ENCODE results near the gene P2RX6. TPM values are rescaled to one million over a fixed set of nuclear protein-coding genes. Genes with fewer than 3 reads are reported as not detected.
A peak's percentile ranks its signal among the peaks of the same experiment; 100 is the strongest.
"Not testable (repeated sequence)": the region's sequence is repeated elsewhere in the genome, so short reads cannot be mapped to it uniquely, and the experiment has no call there.

Gene P2RX6
- total RNA-seq, 1 donor from 2014 or later = 0.18 TPM

DNA sequence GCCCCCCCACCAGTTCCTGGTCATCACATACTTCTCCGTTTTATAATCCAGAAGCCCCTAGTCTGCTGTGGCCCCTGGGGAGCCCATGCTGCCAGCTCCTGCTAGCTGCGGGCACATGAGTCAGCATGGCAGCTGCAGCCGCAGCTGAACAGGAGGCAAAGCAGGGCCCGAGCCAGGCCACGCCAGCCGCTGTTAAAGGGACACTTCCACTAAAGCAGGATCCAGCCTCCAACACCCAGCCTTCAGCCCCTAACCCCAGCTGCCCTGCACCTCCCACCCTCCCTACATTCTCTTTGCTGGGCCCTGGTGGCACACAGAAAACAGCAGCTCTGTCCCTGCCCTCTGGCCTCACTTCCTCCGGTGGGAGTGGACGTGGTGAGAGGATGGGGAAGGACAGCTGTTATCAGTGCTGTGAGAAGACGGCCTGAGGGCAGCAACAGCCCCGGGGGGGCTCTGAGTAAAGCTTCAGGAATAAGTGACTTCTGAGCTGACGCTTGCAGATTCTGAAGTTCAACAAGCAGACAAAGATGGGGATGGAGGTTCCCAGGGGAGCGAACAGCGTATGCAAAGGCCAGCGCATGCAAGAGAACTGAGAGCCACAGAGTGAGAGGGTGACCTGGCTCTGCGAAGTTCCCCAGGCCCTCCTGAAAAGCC lies 30.1 kb downstream of the P2RX6 start:
- intact Hi-C loops (cut with micrococcal nuclease) = loop anchor here (1.0 kb wide), 1 partner anchor 31 kb away; no protein-coding TSS in a partner anchor
- Mint-ChIP-seq H3K4me3 (no peak overlapping the region), H3K27me3 (ENCODE audit: insufficient read depth) (peaks cover 22% of the 10 kb centered on the region), H3K9me3 (no peaks in the 10 kb centered on the region), H3K4me1 (ENCODE audit: low read depth) (peaks cover 17% of the 10 kb centered on the region), H3K27ac (peak overlapping the region; percentile 80), H3K36me3 (ENCODE audit: low read depth) (no peaks in the 10 kb centered on the region)
- no peak for DNase-seq (ENCODE audit: low spot score)

DNA sequence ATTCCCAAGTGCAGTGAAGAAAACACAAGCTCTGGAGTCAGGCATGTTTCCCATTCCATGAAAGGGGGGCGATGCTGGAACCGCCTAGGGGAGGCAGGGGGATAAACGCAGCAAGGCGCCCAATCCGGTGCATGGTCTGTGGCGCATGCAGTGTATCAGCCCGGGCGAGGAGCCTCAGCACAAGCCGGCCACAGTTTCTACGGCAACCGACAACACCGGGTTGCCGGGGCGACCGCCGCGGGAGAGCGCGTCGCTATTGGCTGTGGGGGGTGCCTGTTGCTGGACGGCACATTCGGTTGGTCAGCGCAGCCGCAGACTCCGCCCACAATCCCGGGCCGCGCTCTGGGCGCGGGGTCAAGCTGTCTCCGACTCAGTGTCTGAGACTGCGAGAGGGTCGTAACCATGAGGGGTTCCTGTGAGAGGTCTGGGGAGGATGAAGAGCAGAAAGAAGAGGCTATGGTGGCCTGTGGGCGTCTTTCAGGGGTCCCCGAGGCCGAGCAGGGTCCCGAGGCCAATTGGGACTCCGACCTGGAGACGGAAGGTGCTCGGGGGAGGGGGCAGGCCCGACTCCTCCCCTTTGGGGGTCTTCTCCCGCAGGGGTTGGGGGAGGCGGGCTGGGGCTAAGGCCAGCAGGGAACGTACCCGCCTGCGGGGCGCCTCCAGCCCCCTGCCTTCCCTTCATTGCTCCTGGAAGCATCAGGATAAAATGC lies 30.8 kb downstream of the P2RX6 start, which contains the start of gene LRRC74B:
Gene LRRC74B (plus strand): TSS at position 362 of the 710 bp plus-strand sequence. CDS start 41 bp downstream, at position 403.
- peak; percentile 66 for DNase-seq (ENCODE audit: low spot score)
- Mint-ChIP-seq H3K9me3 (no peaks in the 10 kb centered on the region), H3K4me1 (ENCODE audit: low read depth) (peaks cover 17% of the 10 kb centered on the region), H3K27ac (peak within 1 kb of the TSS; percentile 80), H3K36me3 (ENCODE audit: low read depth) (no peaks in the 10 kb centered on the region), H3K27me3 (ENCODE audit: insufficient read depth) (peaks cover 22% of the 10 kb centered on the region), H3K4me3 (peak within 1 kb of the TSS; percentile 42)
- intact Hi-C loops (cut with micrococcal nuclease) = loop anchor here (1.0 kb wide), 1 partner anchor 31 kb away; no protein-coding TSS in a partner anchor

DNA sequence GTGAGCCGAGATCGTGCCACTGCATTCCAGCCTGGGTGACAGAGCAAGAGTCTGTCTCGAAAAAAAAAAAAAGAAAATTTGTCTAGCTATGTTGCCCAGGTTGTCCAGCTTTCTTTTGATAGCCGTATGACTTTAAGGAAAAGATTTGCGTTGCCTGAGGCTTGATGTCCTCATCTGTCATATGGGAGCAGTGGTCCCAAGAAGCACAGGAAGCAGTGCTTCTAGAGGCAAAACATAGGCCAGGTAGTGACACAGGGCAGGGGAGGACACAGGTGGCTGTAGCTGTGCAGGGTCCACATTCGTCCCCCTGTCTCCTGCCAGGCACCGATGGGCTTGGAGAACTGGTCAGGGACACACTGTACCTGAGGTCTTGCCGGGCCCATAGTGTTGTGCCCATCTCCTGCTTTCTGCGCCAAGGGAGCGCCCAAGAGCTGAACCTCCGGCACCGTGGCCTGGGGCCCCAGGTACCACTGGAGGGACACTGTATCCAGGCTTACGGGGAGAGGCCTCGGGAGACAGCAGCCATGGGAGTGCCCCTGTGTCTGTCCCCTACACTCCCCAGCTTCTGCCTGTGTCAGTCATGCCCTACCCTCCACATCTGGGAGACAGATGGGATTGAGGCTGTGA lies 32.2 kb downstream of the P2RX6 start:
- no peak overlapping the region for H3K27ac Mint-ChIP-seq
- no peaks in the 10 kb centered on the region for H3K9me3 Mint-ChIP-seq
- peaks cover 22% of the 10 kb centered on the region for H3K27me3 Mint-ChIP-seq (ENCODE audit: insufficient read depth)
- H3K4me3 Mint-ChIP-seq = no peak overlapping the region
- H3K4me1 Mint-ChIP-seq (ENCODE audit: low read depth) = peaks cover 29% of the 10 kb centered on the region
- H3K36me3 Mint-ChIP-seq (ENCODE audit: low read depth) = no peaks in the 10 kb centered on the region
- no peak for DNase-seq (ENCODE audit: low spot score)
- intact Hi-C loops (cut with micrococcal nuclease) = no loop called here

DNA sequence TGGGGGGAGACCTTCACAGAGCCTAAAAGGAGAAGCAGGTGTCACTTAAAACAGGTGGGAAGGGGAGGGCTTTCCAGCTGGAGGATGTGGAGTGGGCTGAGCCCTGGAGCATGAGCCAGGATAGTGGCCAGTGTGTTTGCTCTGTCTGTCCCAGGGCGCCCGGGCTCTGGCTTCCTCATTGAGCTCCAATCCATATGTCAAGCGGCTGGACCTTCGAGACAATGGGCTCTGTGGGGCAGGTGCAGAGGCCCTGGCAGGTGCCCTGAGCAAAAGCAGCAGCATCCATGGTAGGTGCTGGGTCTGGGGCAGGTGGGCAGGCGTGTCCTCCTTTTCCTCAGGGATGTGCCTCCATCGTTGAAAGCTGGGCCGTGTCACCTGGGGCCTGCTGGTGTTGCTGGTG lies 32.8 kb downstream of the P2RX6 start:
- Mint-ChIP-seq H3K4me1 (ENCODE audit: low read depth) (peaks cover 30% of the 10 kb centered on the region), H3K27ac (no peak overlapping the region), H3K36me3 (ENCODE audit: low read depth) (no peaks in the 10 kb centered on the region), H3K4me3 (no peak overlapping the region), H3K9me3 (no peaks in the 10 kb centered on the region), H3K27me3 (ENCODE audit: insufficient read depth) (peaks cover 19% of the 10 kb centered on the region)
- DNase-seq (ENCODE audit: low spot score) = no peak
- intact Hi-C loops (cut with micrococcal nuclease) = no loop called here

DNA sequence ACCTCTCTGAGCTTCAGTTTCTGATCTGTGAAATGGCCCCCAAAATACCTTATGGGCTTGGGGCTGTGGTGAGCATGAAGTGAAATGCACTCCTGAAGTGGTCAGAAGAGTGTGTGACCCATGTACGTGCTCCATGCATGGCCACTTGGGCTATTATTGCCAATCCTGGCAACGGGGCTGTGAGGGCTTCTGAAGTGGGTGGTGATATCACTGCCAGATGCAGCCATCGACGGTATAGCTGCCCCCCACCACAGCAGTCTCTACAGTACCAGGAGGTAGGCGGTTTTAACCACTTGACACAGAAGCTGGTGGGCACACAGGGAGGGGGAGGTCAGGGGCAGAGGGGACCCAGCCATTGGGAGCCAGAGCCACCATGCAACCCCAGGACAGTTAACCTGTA lies 33.5 kb downstream of the P2RX6 start:
- H3K27ac Mint-ChIP-seq; H3K9me3 Mint-ChIP-seq; DNase-seq (ENCODE audit: low spot score); H3K36me3 Mint-ChIP-seq (ENCODE audit: low read depth); H3K4me3 Mint-ChIP-seq; intact Hi-C loops (cut with micrococcal nuclease): not testable (repeated sequence)
- Mint-ChIP-seq H3K27me3 (ENCODE audit: insufficient read depth) (peaks cover 14% of the 10 kb centered on the region), H3K4me1 (ENCODE audit: low read depth) (peaks cover 25% of the 10 kb centered on the region)

DNA sequence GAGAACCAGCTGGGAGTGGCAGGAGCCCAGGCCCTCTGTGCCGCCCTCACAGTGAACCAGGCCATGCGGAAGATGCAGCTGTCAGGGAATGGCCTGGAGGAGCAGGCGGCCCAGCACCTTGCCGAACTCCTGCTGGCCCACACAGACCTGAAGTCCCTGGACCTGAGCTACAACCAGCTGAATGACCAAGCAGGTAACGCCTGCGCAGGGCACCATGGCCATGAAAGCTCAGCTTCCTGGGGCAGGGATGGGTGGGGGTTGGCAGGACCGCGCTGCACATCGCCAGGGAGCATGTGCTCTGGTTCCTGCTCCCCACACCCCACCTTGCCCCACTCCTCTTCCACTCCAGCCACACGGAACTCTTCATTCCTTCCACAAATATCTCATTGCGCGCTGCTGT lies 34.0 kb downstream of the P2RX6 start:
- H3K27me3 Mint-ChIP-seq (ENCODE audit: insufficient read depth) = peaks cover 13% of the 10 kb centered on the region
- H3K4me3 Mint-ChIP-seq; intact Hi-C loops (cut with micrococcal nuclease); H3K27ac Mint-ChIP-seq; DNase-seq (ENCODE audit: low spot score); H3K36me3 Mint-ChIP-seq (ENCODE audit: low read depth); H3K9me3 Mint-ChIP-seq: not testable (repeated sequence)
- H3K4me1 Mint-ChIP-seq (ENCODE audit: low read depth) = peaks cover 22% of the 10 kb centered on the region

DNA sequence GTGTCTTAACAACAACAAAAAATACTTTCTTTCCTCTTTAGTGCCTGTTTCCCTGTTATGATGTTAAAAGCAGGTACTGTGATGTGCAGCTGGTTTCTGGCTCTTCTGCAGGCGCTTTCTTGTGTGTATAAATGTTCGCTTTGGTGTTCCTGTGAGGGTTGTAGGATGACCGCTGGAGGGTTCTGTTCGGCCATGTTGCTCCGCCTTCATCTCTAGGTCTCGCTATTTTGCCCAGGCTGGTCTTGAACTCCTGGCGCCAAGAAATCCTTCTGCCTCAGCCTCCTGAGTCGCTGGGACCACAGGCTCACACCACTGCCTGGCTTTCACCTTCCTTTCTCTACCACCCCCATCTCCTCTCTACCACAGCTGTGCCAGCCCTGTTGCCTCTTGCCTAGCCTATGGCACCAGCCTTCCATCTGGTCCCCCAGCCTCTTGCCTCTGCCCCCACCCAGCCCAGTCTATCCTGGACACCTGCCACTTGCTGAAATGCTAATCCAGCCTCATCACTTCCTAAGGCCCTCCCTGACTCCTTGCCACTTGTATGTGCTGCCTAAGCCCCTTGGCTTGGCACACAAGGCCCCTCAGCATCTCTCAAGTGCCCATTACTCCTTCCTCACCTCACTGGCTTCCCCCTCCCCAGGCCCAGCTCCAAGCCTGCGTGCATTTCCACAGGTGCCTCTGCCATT lies 36.3 kb downstream of the P2RX6 start:
- Mint-ChIP-seq H3K27ac (no peak overlapping the region), H3K36me3 (ENCODE audit: low read depth) (no peaks in the 10 kb centered on the region), H3K9me3 (no peaks in the 10 kb centered on the region), H3K27me3 (ENCODE audit: insufficient read depth) (peaks cover 9% of the 10 kb centered on the region), H3K4me1 (ENCODE audit: low read depth) (peaks cover 21% of the 10 kb centered on the region), H3K4me3 (no peak overlapping the region)
- intact Hi-C loops (cut with micrococcal nuclease) = no loop called here
- no peak for DNase-seq (ENCODE audit: low spot score)

DNA sequence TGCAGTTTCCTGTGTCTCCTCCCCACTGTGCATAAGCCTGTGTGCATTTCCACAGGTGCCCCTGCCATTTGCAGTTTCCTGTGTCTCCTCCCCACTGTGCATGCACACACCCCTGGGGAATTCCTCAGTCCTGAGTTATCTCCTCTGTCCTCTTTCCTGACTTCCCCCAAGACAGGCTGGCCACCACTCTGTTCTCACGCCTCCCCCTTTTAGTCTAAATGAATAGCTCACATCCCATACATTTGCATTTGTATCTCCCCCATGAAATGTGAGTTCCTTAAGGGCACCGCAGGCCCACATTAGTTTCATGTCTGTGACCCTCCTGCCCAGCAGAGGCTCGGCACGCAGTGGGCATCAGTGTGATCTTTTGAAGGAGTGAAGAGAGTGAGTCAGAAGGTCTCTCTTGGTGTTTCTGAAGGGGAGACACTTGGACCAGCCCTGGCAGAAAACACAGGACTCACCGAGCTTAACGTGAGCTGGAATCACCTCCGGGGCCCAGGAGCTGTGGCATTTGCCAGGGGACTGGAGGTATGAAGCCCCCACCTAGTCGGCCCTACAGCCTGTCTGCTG lies 37.0 kb downstream of the P2RX6 start:
- Mint-ChIP-seq H3K4me3 (no peak overlapping the region), H3K4me1 (ENCODE audit: low read depth) (peaks cover 27% of the 10 kb centered on the region), H3K27ac (no peak overlapping the region), H3K9me3 (no peaks in the 10 kb centered on the region), H3K27me3 (ENCODE audit: insufficient read depth) (peaks cover 13% of the 10 kb centered on the region), H3K36me3 (ENCODE audit: low read depth) (no peaks in the 10 kb centered on the region)
- DNase-seq (ENCODE audit: low spot score) = no peak
- intact Hi-C loops (cut with micrococcal nuclease) = no loop called here

DNA sequence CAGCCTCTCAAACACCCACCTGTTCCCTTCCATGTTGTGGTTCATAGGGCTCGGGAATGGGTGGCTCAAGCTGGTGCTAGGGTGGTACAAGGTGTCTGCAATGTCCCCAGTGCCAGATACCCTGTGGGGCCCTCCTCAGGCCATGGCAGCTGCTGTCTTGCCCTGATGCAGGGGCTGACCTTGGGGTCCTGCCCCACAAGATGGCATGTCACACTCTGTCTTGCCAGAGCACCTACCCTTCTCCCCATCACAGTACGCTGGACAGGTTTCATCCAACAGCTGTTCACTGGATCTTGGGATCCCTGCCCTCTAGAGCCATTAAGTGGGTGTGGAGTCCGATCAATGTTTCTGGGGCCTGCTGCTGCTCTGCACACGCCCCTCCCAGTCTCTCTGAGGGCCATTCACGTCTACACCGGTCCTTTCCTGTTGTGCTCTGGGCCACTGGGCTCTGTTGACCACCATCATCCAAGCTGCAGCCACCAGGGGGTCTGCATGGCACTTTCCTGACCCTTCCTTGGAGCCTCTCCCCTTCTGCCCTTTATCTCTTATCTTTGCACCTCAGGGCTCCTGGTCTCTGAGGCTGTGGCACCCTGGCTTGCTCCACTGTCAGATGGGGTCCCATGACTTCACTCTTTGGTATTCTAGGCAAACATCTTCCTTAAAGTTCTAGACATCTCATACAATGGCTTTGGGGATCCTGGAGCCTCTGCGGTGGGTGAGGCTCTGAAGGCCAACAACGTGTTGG lies 37.9 kb downstream of the P2RX6 start:
- intact Hi-C loops (cut with micrococcal nuclease) = no loop called here

DNA sequence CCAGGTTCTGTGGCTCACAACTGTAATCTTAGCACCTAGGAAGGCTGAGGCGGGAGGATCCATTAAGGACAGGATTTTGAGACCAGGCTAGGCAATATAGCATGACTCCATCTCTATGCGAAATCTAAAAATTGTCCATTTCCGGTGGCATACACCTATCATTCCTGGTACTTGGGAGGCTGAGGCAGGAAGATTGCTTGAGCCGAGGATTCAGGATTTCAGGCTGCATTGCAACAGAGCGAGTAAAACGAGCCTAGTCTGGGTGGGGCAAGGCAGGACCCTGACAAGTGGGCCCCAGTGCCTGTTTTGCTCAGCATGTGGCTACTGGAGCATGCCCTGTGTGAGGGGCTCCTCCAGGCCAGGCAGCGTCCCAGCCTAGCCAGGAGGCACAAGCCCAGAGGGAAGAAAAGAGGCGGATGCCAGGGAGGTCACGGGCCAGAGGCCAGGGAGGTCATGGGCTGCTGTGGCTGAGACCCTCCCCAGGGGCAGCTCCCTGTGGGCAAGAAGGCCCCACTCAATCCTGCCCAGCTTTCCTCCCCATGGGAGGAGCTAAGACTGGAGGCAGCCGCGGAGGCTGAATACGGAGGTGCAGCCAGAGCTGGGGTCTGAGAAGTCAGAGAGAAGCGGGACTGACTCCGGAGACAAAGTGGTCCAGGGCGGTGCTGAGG lies 39.2 kb downstream of the P2RX6 start:
- Mint-ChIP-seq H3K9me3 (no peaks in the 10 kb centered on the region), H3K27ac (no peak overlapping the region), H3K4me1 (ENCODE audit: low read depth) (peaks cover 28% of the 10 kb centered on the region), H3K4me3 (no peak overlapping the region), H3K36me3 (ENCODE audit: low read depth) (no peaks in the 10 kb centered on the region), H3K27me3 (ENCODE audit: insufficient read depth) (peaks cover 13% of the 10 kb centered on the region)
- DNase-seq (ENCODE audit: low spot score) = no peak
- intact Hi-C loops (cut with micrococcal nuclease) = no loop called here

More for the DNA sequence above, 37.9 kb downstream of the P2RX6 start:
- Mint-ChIP-seq H3K36me3 (ENCODE audit: low read depth) (no peaks in the 10 kb centered on the region), H3K27ac (no peak overlapping the region), H3K4me1 (ENCODE audit: low read depth) (peaks cover 28% of the 10 kb centered on the region), H3K9me3 (no peaks in the 10 kb centered on the region), H3K4me3 (no peak overlapping the region), H3K27me3 (ENCODE audit: insufficient read depth) (peaks cover 13% of the 10 kb centered on the region)
- DNase-seq (ENCODE audit: low spot score) = no peak

DNA sequence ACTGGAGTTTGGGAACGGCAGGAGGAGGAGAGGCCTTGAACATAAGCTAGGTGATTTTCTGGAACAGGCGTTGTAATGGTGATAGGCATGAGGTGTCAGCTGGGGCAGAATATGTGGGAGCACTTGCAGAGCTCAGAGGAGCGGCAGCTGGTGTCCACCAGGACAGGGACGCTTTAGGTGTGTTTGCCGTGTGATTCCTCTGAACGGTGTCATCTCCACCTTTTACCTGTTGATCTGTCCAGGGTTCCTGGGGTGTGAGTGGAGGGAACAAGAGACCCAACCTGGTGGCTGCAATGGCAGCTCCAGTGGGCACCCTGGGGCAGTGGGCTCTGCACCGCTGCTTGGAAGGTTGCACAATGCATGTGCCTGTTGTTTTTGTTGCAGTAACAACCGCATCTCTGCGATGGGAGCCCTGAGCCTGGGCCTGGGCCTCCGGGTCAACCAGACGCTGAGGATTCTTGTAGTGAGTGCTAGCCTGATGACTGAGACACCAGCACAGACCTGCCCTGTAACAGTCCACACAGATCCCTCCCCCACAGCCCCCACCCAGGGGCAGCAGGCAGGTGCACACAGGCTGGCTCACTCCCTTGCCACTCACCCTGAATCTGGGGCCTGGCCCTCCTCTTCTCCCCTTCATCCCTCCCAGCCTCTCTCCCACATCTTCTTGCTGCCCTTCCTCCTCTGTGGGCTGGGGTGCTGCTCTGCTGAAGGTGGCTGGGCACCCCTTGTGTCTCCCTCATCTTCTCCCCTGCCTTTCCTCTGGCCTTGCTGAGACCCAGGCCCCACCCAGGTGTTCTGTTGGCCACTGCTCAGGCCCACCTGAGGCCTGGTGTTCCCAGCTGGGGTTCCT lies 40.0 kb downstream of the P2RX6 start:
- Mint-ChIP-seq H3K4me3 (no peak overlapping the region), H3K4me1 (ENCODE audit: low read depth) (peaks cover 28% of the 10 kb centered on the region), H3K9me3 (no peaks in the 10 kb centered on the region), H3K27me3 (ENCODE audit: insufficient read depth) (peaks cover 13% of the 10 kb centered on the region), H3K27ac (no peak overlapping the region), H3K36me3 (ENCODE audit: low read depth) (no peaks in the 10 kb centered on the region)
- no peak for DNase-seq (ENCODE audit: low spot score)
- intact Hi-C loops (cut with micrococcal nuclease) = no loop called here

Data from activated T-helper 1 cell treated with anti-CD3 and anti-CD28 coated beads, Interleukin-12 subunit alpha, Interleukin-12 subunit beta, Interleukin-2, Interleukin-4 antibody, amounts not matched to agents 30 ng/mL and 10 ng/mL and 1 ng/mL, durations not matched to agents 14 hours and 24 hours and 36 hours (primary cell).